HG03139 (cell line): ENCODE data around the gene TMEM9.
A peak's percentile ranks its signal among the peaks of the same experiment; 100 is the strongest.
"Not testable (repeated sequence)": the region's sequence is repeated elsewhere in the genome, so short reads cannot be mapped to it uniquely, and the experiment has no call there.

ENCODE experiments used
- ATAC-seq: cut with Tn5 transposase; IDR thresholded peaks from one replicate; pipeline ENCODE4 v1.9.1; 2021; ENCODE audit not compliant: unreplicated experiment

TMEM9 gene

GRCh38 chr1:201175820-201176500 lies 21.7 kb upstream of the TMEM9 start:
- ATAC-seq, result no peak

- no peak for ATAC-seq
These were observed 19.5 kb upstream of the TMEM9 start for GRCh38 chr1:201173736-201174135.

- ATAC-seq, result no peak
These were observed 18.8 kb upstream of the TMEM9 start for GRCh38 chr1:201172999-201173610.

- no peak for ATAC-seq
These were observed 18.1 kb upstream of the TMEM9 start for GRCh38 chr1:201172326-201172725.

GRCh38 chr1:201171063-201172036 lies 17.1 kb upstream of the TMEM9 start:
- ATAC-seq, result peak; percentile 29

GRCh38 chr1:201170533-201171062 lies 16.3 kb upstream of the TMEM9 start:
- peak; percentile 88 for ATAC-seq

- ATAC-seq, result no peak
These were observed 15.8 kb upstream of the TMEM9 start for GRCh38 chr1:201169971-201170532.

- ATAC-seq, result no peak
These were observed 14.9 kb upstream of the TMEM9 start for GRCh38 chr1:201169203-201169602.

GRCh38 chr1:201167041-201167991 lies 13.0 kb upstream of the TMEM9 start:
- ATAC-seq, result no peak

- no peak for ATAC-seq
These were observed 10.4 kb upstream of the TMEM9 start for GRCh38 chr1:201164645-201165044.

GRCh38 chr1:201163707-201164106 lies 9.4 kb upstream of the TMEM9 start:
- no peak for ATAC-seq

GRCh38 chr1:201163036-201163435 lies 8.8 kb upstream of the TMEM9 start:
- not testable (repeated sequence) for ATAC-seq

- no peak for ATAC-seq
These were observed 3.7 kb upstream of the TMEM9 start for GRCh38 chr1:201157949-201158348.

- no peak for ATAC-seq
These were observed 2.5 kb upstream of the TMEM9 start for GRCh38 chr1:201156819-201157218.

- ATAC-seq, result no peak
These were observed 2.1 kb upstream of the TMEM9 start for GRCh38 chr1:201156346-201156745.

GRCh38 chr1:201155354-201155753 lies 1.1 kb upstream of the TMEM9 start:
- ATAC-seq, result no peak

GRCh38 chr1:201153474-201154388 lies 543 bp downstream of the TMEM9 start:
- peak; percentile 50 for ATAC-seq

GRCh38 chr1:201149400-201149799 lies 4.9 kb downstream of the TMEM9 start:
- ATAC-seq, result no peak
